PC-3 (cell line): Measurements from ENCODE around the gene POMC. TPM values are rescaled to one million over a fixed set of nuclear protein-coding genes. Genes with fewer than 3 reads are reported as not detected.

Experiments used
- ATAC-seq: fragments of 200-7000 bp; cut with Tn5 transposase; 2 replicates; pipeline ENCODE4 v1.9.1; 2020; ENCODE audit warnings: mild to moderate bottlenecking, moderate library complexity
- BruUV-seq: library from RNA; stranded (reverse); fragments of 400-500 nt; replicated peaks from 2 replicates; lab custom pipeline; 2021; lab: Mats Ljungman, UMichigan
- CTCF ChIA-PET: fragments of 300-600 bp; sonication (Branson Sonifier 250); formaldehyde crosslinking; loops from one replicate; lab custom pipeline; 2022; ENCODE audit warnings: antibody characterized with exemption; lab: Charles Lee
- POLR2A ChIA-PET: fragments of 300-600 bp; sonication (Branson Sonifier 250); formaldehyde crosslinking; loops from one replicate; lab custom pipeline; 2022; ENCODE audit warnings: antibody characterized with exemption; ENCODE audit not compliant: unreplicated experiment; lab: Charles Lee
- DNase-seq: peaks from one replicate; pipeline ENCODE4 v3.0.0-alpha.2; 2015
- H2AFZ ChIP-seq: fragments of 300-600 bp; sonication (generic); 2 replicates; pipeline ENCODE4 v1.6.0; 2016; ENCODE audit warnings: antibody characterized with exemption, low read length
- H3F3A ChIP-seq: fragments of 300-600 bp; sonication (generic); one replicate; pipeline ENCODE4 v1.6.0; 2017; ENCODE audit warnings: antibody characterized with exemption, low read length, control low read depth, mild to moderate bottlenecking; ENCODE audit not compliant: unreplicated experiment
- H3K27ac ChIP-seq: fragments of 300-600 bp; sonication (generic); 2 replicates; pipeline ENCODE4 v1.5.1; 2016; ENCODE audit warnings: mild to moderate bottlenecking, low read length
- H3K27me3 ChIP-seq: fragments of 300-600 bp; sonication (generic); 2 replicates; pipeline ENCODE4 v1.6.1; 2016; ENCODE audit warnings: low read length, mixed read lengths
- H3K36me3 ChIP-seq: fragments of 300-600 bp; sonication (generic); 2 replicates; pipeline ENCODE4 v1.6.1; 2016; ENCODE audit warnings: low read depth, mixed run types, low read length, mixed read lengths
- H3K4me1 ChIP-seq: fragments of 300-600 bp; sonication (generic); 2 replicates; pipeline ENCODE4 v1.5.1; 2016; ENCODE audit warnings: low read length; ENCODE audit not compliant: insufficient read depth
- H3K4me2 ChIP-seq: fragments of 300-600 bp; sonication (generic); 2 replicates; pipeline ENCODE4 v1.6.0; 2016; ENCODE audit warnings: low read length
- H3K4me3 ChIP-seq: fragments of 300-600 bp; sonication (generic); 2 replicates; pipeline ENCODE4 v1.5.1; 2016; ENCODE audit warnings: mild to moderate bottlenecking, low read length, mixed read lengths
- H3K79me2 ChIP-seq: fragments of 300-600 bp; sonication (generic); 2 replicates; pipeline ENCODE4 v1.6.1; 2017; ENCODE audit warnings: low read length, mixed read lengths
- H3K9ac ChIP-seq: fragments of 300-600 bp; sonication (generic); 2 replicates; pipeline ENCODE4 v1.6.0; 2016; ENCODE audit warnings: mild to moderate bottlenecking, low read length
- H3K9me2 ChIP-seq: fragments of 300-600 bp; sonication (generic); replicated peaks from 2 replicates; pipeline ENCODE4 v1.6.1; 2016; ENCODE audit warnings: mixed run types, low read length, mixed read lengths
- H3K9me3 ChIP-seq: fragments of 300-600 bp; sonication (generic); 2 replicates; pipeline ENCODE4 v1.6.1; 2016; ENCODE audit warnings: low read length, mixed read lengths
- H4K20me1 ChIP-seq: fragments of 300-600 bp; sonication (generic); 2 replicates; pipeline ENCODE4 v1.6.1; 2016; ENCODE audit warnings: low read length, mixed read lengths
- CTCF ChIP-seq: fragments of 300-600 bp; sonication (generic); conservative IDR thresholded peaks from 2 replicates; pipeline ENCODE4 v1.5.1; 2017; ENCODE audit warnings: antibody characterized with exemption, low read depth, mild to moderate bottlenecking, low read length
- EZH2 ChIP-seq: fragments of 300-600 bp; sonication (generic); IDR thresholded peaks from one replicate; pipeline ENCODE4 v1.6.1; 2017; ENCODE audit warnings: antibody characterized with exemption, mild to moderate bottlenecking, low read length; ENCODE audit not compliant: unreplicated experiment
- EZH2phosphoT487 ChIP-seq: fragments of 300-600 bp; sonication (generic); IDR thresholded peaks from 2 replicates; pipeline ENCODE4 v1.6.1; 2018; ENCODE audit warnings: mild to moderate bottlenecking, antibody characterized with exemption, low read length, borderline replicate concordance
- intact Hi-C: fragments of 100-400 bp; cut with micrococcal nuclease; formaldehyde crosslinking; loops from 2 replicates; pipeline ENCODE4 v1.9.0; 2023
- total RNA-seq: library from RNA; depleted of rRNA; stranded (reverse); fragments of >200 nt; gene quantifications from 2 replicates; pipeline ENCODE4 v1.2.3, GENCODE V29; 2014

POMC gene
- total RNA-seq, 1 experiment from 2014 or later, result not detected

- intact Hi-C loops, result loop anchor here (5.0 kb wide), 1 partner anchor 786 kb away; no protein-coding TSS in a partner anchor
- no peaks in the 10 kb centered on the region for H3K79me2 ChIP-seq
- H3K4me2 ChIP-seq, result no peak overlapping the region
- no peak overlapping the region for H3K9ac ChIP-seq
- H3K4me1 ChIP-seq, result no peaks in the 10 kb centered on the region
- no peaks in the 10 kb centered on the region for H3F3A ChIP-seq
- H3K36me3 ChIP-seq, result no peaks in the 10 kb centered on the region
- peak overlapping the region; percentile 35; the same call in 1 of the 2 replicates for H2AFZ ChIP-seq
- no peaks in the 10 kb centered on the region for H3K9me2 ChIP-seq
- no peaks in the 10 kb centered on the region for H3K27me3 ChIP-seq
- ChIA-PET POLR2A (no interaction called here), CTCF (no interaction called here)
- no peak overlapping the region for H3K4me3 ChIP-seq
- DNase-seq, result no peak
- no TSS peak for BruUV-seq
- no peak overlapping the region for H3K27ac ChIP-seq
- ATAC-seq, result no peak
- TF ChIP-seq EZH2, result no peak
- no peak for TF ChIP-seq EZH2phosphoT487
- no peak for TF ChIP-seq CTCF
- H3K9me3 ChIP-seq, result no peaks in the 10 kb centered on the region
- H4K20me1 ChIP-seq, result no peaks in the 10 kb centered on the region
These were observed 29.8 kb upstream of the POMC start for GRCh38 chr2:25198209-25198525.

GRCh38 chr2:25197336-25198208, 29.2 kb upstream of the POMC start:
- H3K4me2 ChIP-seq, result no peak overlapping the region
- ChIA-PET CTCF (interaction anchor here (0.6 kb wide), 2 partner anchors 92 to 471 kb away, joined by 5 to 6 read pairs; no protein-coding TSS in a partner anchor), POLR2A (no interaction called here)
- no peak overlapping the region for H3K9ac ChIP-seq
- H3K9me2 ChIP-seq, result no peaks in the 10 kb centered on the region
- ATAC-seq, result no peak
- no peaks in the 10 kb centered on the region for H3K79me2 ChIP-seq
- intact Hi-C loops, result loop anchor here (5.0 kb wide), 1 partner anchor 785 kb away; no protein-coding TSS in a partner anchor
- H3K27ac ChIP-seq, result no peak overlapping the region
- TF ChIP-seq EZH2, result no peak
- TF ChIP-seq EZH2phosphoT487, result no peak
- peak overlapping the region; percentile 35; the same call in 1 of the 2 replicates for H2AFZ ChIP-seq
- BruUV-seq, result no TSS peak
- H3K4me1 ChIP-seq, result no peaks in the 10 kb centered on the region
- no peaks in the 10 kb centered on the region for H3K36me3 ChIP-seq
- no peak overlapping the region for H3K4me3 ChIP-seq
- H4K20me1 ChIP-seq, result no peaks in the 10 kb centered on the region
- no peaks in the 10 kb centered on the region for H3K9me3 ChIP-seq
- no peaks in the 10 kb centered on the region for H3K27me3 ChIP-seq
- no peaks in the 10 kb centered on the region for H3F3A ChIP-seq
- DNase-seq, result no peak

GRCh38 chr2:25194576-25195122, 26.3 kb upstream of the POMC start:
- H3K9ac ChIP-seq, result no peak overlapping the region
- H4K20me1 ChIP-seq, result no peaks in the 10 kb centered on the region
- no peak overlapping the region for H3K4me2 ChIP-seq
- H3K27ac ChIP-seq, result no peak overlapping the region
- intact Hi-C loops, result loop anchor here (5.0 kb wide), 1 partner anchor 782 kb away; no protein-coding TSS in a partner anchor
- DNase-seq, result no peak
- H3K9me3 ChIP-seq, result no peaks in the 10 kb centered on the region
- H3K9me2 ChIP-seq, result no peaks in the 10 kb centered on the region
- no peaks in the 10 kb centered on the region for H3K36me3 ChIP-seq
- H3K4me3 ChIP-seq, result no peak overlapping the region
- no peak overlapping the region for H2AFZ ChIP-seq
- no peaks in the 10 kb centered on the region for H3F3A ChIP-seq
- TF ChIP-seq EZH2phosphoT487, result no peak
- no peak for TF ChIP-seq CTCF
- no peak for TF ChIP-seq EZH2
- no peaks in the 10 kb centered on the region for H3K27me3 ChIP-seq
- no peak for ATAC-seq
- no peaks in the 10 kb centered on the region for H3K79me2 ChIP-seq
- no TSS peak for BruUV-seq
- H3K4me1 ChIP-seq, result no peaks in the 10 kb centered on the region
- POLR2A ChIA-PET, result no interaction called here
- CTCF ChIA-PET, result no interaction called here
